ENCODE measurements around the gene NEGR1. TPM values are rescaled to one million over a fixed set of nuclear protein-coding genes. Genes with fewer than 3 reads are reported as not detected.

NEGR1 gene
- total RNA-seq, 4 donors from 2014 or later: 4.6 to 5.7 (median 5.0) TPM

GRCh38 chr1:71834601-71835441 lies 447.5 kb downstream of the NEGR1 start:
- intact Hi-C loops (cut with DNase I; ENCODE audit: low total_unique reads) (no loop called here), in situ Hi-C loops (cut with MboI; ENCODE audit: low sequenced_read_pairs in 4 of 4) (no loop called here)
- DNase-seq (no peak), ATAC-seq (no peak)
- H3K4me3 ChIP-seq: no peak overlapping the region
- TF ChIP-seq POLR2A (IDR thresholded peaks at IDR 0.05): no peak
- TF ChIP-seq CTCF (IDR thresholded peaks at IDR 0.05 in 4 of 5, conservative IDR thresholded peaks at IDR 0.05 in 1 of 5): no peak
- no peaks in the 10 kb centered on the region for H3K27me3 ChIP-seq
- no peaks in the 10 kb centered on the region for H3K4me1 ChIP-seq
- no peaks in the 10 kb centered on the region for H3K36me3 ChIP-seq
- no peaks in the 10 kb centered on the region for H3K9me3 ChIP-seq
- H3K27ac ChIP-seq: no peak overlapping the region

- no peak for ATAC-seq
- no peaks in the 10 kb centered on the region for H3K36me3 ChIP-seq
- no peak for TF ChIP-seq CTCF (IDR thresholded peaks at IDR 0.05 in 4 of 5, conservative IDR thresholded peaks at IDR 0.05 in 1 of 5)
- no peaks in the 10 kb centered on the region for H3K27me3 ChIP-seq
- no peak overlapping the region for H3K4me3 ChIP-seq
- H3K27ac ChIP-seq: no peak overlapping the region
- DNase-seq: no peak
- no peaks in the 10 kb centered on the region for H3K9me3 ChIP-seq
- intact Hi-C loops (cut with DNase I; ENCODE audit: low total_unique reads) (no loop called here), in situ Hi-C loops (cut with MboI; ENCODE audit: low sequenced_read_pairs in 4 of 4) (no loop called here)
- H3K4me1 ChIP-seq: no peaks in the 10 kb centered on the region
Measured at GRCh38 chr1:71831646-71832045, 450.7 kb downstream of the NEGR1 start.

GRCh38 chr1:71829346-71829745 lies 453.0 kb downstream of the NEGR1 start:
- Histone ChIP-seq H3K4me3 (no peak overlapping the region), H3K9me3 (no peaks in the 10 kb centered on the region), H3K27ac (no peak overlapping the region), H3K4me1 (no peaks in the 10 kb centered on the region), H3K27me3 (no peaks in the 10 kb centered on the region), H3K36me3 (no peaks in the 10 kb centered on the region)
- TF ChIP-seq POLR2A (IDR thresholded peaks at IDR 0.05) (no peak), CTCF (IDR thresholded peaks at IDR 0.05 in 4 of 5, conservative IDR thresholded peaks at IDR 0.05 in 1 of 5) (no peak)
- DNase-seq (no peak), ATAC-seq (no peak)
- intact Hi-C loops (cut with DNase I; ENCODE audit: low total_unique reads) (no loop called here), in situ Hi-C loops (cut with MboI; ENCODE audit: low sequenced_read_pairs in 4 of 4) (no loop called here)

GRCh38 chr1:71828431-71829012 lies 453.8 kb downstream of the NEGR1 start:
- Histone ChIP-seq H3K9me3 (no peaks in the 10 kb centered on the region), H3K36me3 (no peaks in the 10 kb centered on the region), H3K27me3 (no peaks in the 10 kb centered on the region), H3K4me3 (no peak overlapping the region), H3K4me1 (no peaks in the 10 kb centered on the region), H3K27ac (no peak overlapping the region)
- in situ Hi-C loops (cut with MboI; ENCODE audit: low sequenced_read_pairs in 4 of 4) (no loop called here), intact Hi-C loops (cut with DNase I; ENCODE audit: low total_unique reads) (no loop called here)
- DNase-seq (no peak), ATAC-seq (no peak)
- TF ChIP-seq CTCF (IDR thresholded peaks at IDR 0.05 in 4 of 5, conservative IDR thresholded peaks at IDR 0.05 in 1 of 5): no peak
- TF ChIP-seq POLR2A (IDR thresholded peaks at IDR 0.05): no peak
